RCC 7860 (cell line): ENCODE results near the gene COL8A2.
A peak's percentile ranks its signal among the peaks of the same experiment; 100 is the strongest.

Experiments
- DNase-seq: peaks from one replicate; pipeline ENCODE4 v3.0.0-alpha.2; 2015; ENCODE audit warnings: low spot score
- FAIRE-seq: peaks from 2 replicates; lab custom pipeline; 2012; peaks lifted over from hg19 to GRCh38; lab: Jason Lieb, UNC

The COL8A2 gene

GRCh38 chr1:36092798-36093185 lies 32.2 kb downstream of the COL8A2 start:
- no peak for FAIRE-seq
- no peak for DNase-seq

- DNase-seq (no peak), FAIRE-seq (no peak)
These were observed 32.7 kb downstream of the COL8A2 start for GRCh38 chr1:36092166-36092797.

- no peak for DNase-seq
These were observed 33.3 kb downstream of the COL8A2 start for GRCh38 chr1:36091698-36092097.

GRCh38 chr1:36091141-36091540 lies 33.9 kb downstream of the COL8A2 start:
- FAIRE-seq, result no peak

More at GRCh38 chr1:36091698-36092097, 33.3 kb downstream of the COL8A2 start:
- no peak for FAIRE-seq

GRCh38 chr1:36089393-36090121 lies 35.5 kb downstream of the COL8A2 start:
- FAIRE-seq (no peak), DNase-seq (peak; percentile 45)

More at GRCh38 chr1:36091141-36091540, 33.9 kb downstream of the COL8A2 start:
- DNase-seq, result no peak

- FAIRE-seq, result no peak
These were observed 36.2 kb downstream of the COL8A2 start, which contains the start of gene ADPRS for GRCh38 chr1:36088577-36089392. Gene ADPRS, plus strand, starts transcription at chr1:36088892. Its CDS starts 13 bp downstream, at chr1:36088905.

GRCh38 chr1:36088265-36088576 lies 36.8 kb downstream of the COL8A2 start:
- no peak for DNase-seq
- FAIRE-seq, result no peak

More at GRCh38 chr1:36088577-36089392, 36.2 kb downstream of the COL8A2 start, which contains the start of gene ADPRS:
- DNase-seq, result peak; percentile 75

- DNase-seq, result no peak
- FAIRE-seq, result no peak
These were observed 37.5 kb downstream of the COL8A2 start for GRCh38 chr1:36087233-36088123.

GRCh38 chr1:36086529-36087232 lies 38.3 kb downstream of the COL8A2 start:
- no peak for FAIRE-seq
- DNase-seq, result no peak

GRCh38 chr1:36085686-36086526 lies 39.1 kb downstream of the COL8A2 start:
- DNase-seq (no peak), FAIRE-seq (no peak)

- DNase-seq (no peak), FAIRE-seq (no peak)
These were observed 39.9 kb downstream of the COL8A2 start for GRCh38 chr1:36085126-36085525.

- FAIRE-seq, result no peak
- DNase-seq, result no peak
These were observed 40.4 kb downstream of the COL8A2 start for GRCh38 chr1:36084497-36085115.

GRCh38 chr1:36083635-36084496 lies 41.2 kb downstream of the COL8A2 start, which contains the start of gene TEKT2:
Gene TEKT2, plus strand, starts transcription at chr1:36084094. Its CDS starts 828 bp downstream, at chr1:36084922.
- DNase-seq (no peak), FAIRE-seq (no peak)

- no peak for FAIRE-seq
These were observed 41.8 kb downstream of the COL8A2 start for GRCh38 chr1:36083219-36083618.

GRCh38 chr1:36081926-36082485 lies 43.0 kb downstream of the COL8A2 start:
- DNase-seq (no peak), FAIRE-seq (no peak)

More at GRCh38 chr1:36083219-36083618, 41.8 kb downstream of the COL8A2 start:
- DNase-seq, result no peak

GRCh38 chr1:36080801-36081200 lies 44.2 kb downstream of the COL8A2 start:
- DNase-seq (no peak), FAIRE-seq (no peak)

GRCh38 chr1:36080236-36080635 lies 44.8 kb downstream of the COL8A2 start:
- FAIRE-seq (no peak), DNase-seq (no peak)
